ENCODE results near the gene PYY. TPM values are rescaled to one million over a fixed set of nuclear protein-coding genes. Genes with fewer than 3 reads are reported as not detected.

PYY gene
- total RNA-seq, 3 donors from 2014 or later (not counting 1 experiment from before 2014, with no cell fraction given), result not detected

DNA sequence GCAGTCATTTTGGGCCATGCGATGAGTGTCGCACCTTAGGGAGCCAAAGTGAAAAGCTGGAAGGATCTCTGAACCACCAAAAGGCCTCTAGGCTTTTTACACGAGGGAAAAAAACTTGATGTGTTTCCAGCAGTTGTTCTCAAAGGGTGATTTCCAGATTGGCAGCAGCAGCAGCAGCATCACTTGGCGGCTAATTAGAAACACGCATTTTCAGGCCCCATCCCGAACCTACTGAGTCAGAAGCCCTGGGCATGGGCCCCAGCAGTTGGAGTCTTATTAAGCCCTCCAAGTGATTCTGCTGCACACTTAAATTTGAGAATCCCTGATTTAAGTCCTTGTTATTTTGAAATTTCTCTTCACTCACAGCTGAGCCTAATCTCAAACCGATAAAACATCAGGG is 25.3 kb upstream of the PYY start:
- no peaks in the 10 kb centered on the region for H3K36me3 ChIP-seq (ENCODE audit: control insufficient read depth, insufficient read depth, low read length)
- intact Hi-C loops (cut with micrococcal nuclease), result no loop called here
- no peaks in the 10 kb centered on the region for H3K9me3 Mint-ChIP-seq
- H3K4me3 ChIP-seq (ENCODE audit: low read length), result no peak overlapping the region
- TF ChIP-seq, protein P1, sequence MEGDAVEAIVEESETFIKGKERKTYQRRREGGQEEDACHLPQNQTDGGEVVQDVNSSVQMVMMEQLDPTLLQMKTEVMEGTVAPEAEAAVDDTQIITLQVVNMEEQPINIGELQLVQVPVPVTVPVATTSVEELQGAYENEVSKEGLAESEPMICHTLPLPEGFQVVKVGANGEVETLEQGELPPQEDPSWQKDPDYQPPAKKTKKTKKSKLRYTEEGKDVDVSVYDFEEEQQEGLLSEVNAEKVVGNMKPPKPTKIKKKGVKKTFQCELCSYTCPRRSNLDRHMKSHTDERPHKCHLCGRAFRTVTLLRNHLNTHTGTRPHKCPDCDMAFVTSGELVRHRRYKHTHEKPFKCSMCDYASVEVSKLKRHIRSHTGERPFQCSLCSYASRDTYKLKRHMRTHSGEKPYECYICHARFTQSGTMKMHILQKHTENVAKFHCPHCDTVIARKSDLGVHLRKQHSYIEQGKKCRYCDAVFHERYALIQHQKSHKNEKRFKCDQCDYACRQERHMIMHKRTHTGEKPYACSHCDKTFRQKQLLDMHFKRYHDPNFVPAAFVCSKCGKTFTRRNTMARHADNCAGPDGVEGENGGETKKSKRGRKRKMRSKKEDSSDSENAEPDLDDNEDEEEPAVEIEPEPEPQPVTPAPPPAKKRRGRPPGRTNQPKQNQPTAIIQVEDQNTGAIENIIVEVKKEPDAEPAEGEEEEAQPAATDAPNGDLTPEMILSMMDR (IDR thresholded peaks at IDR 0.05), result no peak
- H3K36me3 Mint-ChIP-seq, result no peaks in the 10 kb centered on the region
- peaks cover 13% of the 10 kb centered on the region for H3K27me3 ChIP-seq (ENCODE audit: control insufficient read depth, insufficient read depth, low read length)
- ATAC-seq (no peak), DNase-seq (no peak)
- H3K4me1 Mint-ChIP-seq, result no peaks in the 10 kb centered on the region
- no peak overlapping the region for H3K27ac Mint-ChIP-seq
- H3K27ac ChIP-seq (ENCODE audit: low read length), result no peak overlapping the region
- peaks cover 4% of the 10 kb centered on the region for H3K4me1 ChIP-seq (ENCODE audit: control insufficient read depth, insufficient read depth, low read length)
- 80% methylated on average over 7 of the region's 7 CpGs for WGBS (ENCODE audit: insufficient coverage)
- no peak overlapping the region for H3K4me3 Mint-ChIP-seq
- no peaks in the 10 kb centered on the region for H3K9me3 ChIP-seq (ENCODE audit: control insufficient read depth, insufficient read depth, low read length)
- H3K27me3 Mint-ChIP-seq (ENCODE audit: low read depth in 2 of 2), result peaks cover 29 to 42% of the 10 kb centered on the region in 2 donors

DNA sequence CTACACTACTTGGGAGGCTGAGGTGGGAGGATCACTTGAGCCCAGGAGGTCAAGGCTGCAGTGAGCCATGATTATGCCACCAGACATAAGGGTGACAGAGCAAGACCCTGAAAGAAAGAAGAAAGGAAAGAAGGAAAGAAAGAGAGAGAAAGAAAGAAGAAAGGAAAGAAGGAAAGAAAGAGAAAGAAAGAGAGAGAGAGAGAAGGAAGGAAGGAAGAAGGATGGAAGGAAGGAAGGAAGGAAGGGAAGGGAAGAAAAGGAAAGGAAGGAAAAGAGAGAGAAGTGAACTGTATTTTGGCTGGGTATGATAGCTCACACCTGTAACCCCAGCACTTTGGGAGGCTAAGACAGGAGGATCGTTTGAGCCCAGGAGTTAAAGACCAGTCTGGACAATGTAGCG is 24.3 kb upstream of the PYY start:
- DNase-seq (no peak), ATAC-seq (no peak)
- intact Hi-C loops (cut with micrococcal nuclease), result no loop called here
- Histone ChIP-seq H3K36me3 (ENCODE audit: control insufficient read depth, insufficient read depth, low read length) (no peaks in the 10 kb centered on the region), H3K27me3 (ENCODE audit: control insufficient read depth, insufficient read depth, low read length) (peaks cover 7% of the 10 kb centered on the region), H3K27ac (ENCODE audit: low read length) (no peak overlapping the region), H3K4me1 (ENCODE audit: control insufficient read depth, insufficient read depth, low read length) (no peaks in the 10 kb centered on the region), H3K4me3 (ENCODE audit: low read length) (no peak overlapping the region), H3K9me3 (ENCODE audit: control insufficient read depth, insufficient read depth, low read length) (no peaks in the 10 kb centered on the region)
- Mint-ChIP-seq H3K27me3 (ENCODE audit: low read depth in 2 of 2) (peaks cover 28 to 45% of the 10 kb centered on the region in 2 donors), H3K9me3 (no peaks in the 10 kb centered on the region), H3K36me3 (no peaks in the 10 kb centered on the region), H3K4me1 (no peaks in the 10 kb centered on the region), H3K4me3 (no peak overlapping the region), H3K27ac (no peak overlapping the region)
- TF ChIP-seq, protein P1 (IDR thresholded peaks at IDR 0.05), result no peak
- 79% methylated on average over 2 of the region's 2 CpGs for WGBS (ENCODE audit: insufficient coverage)

DNA sequence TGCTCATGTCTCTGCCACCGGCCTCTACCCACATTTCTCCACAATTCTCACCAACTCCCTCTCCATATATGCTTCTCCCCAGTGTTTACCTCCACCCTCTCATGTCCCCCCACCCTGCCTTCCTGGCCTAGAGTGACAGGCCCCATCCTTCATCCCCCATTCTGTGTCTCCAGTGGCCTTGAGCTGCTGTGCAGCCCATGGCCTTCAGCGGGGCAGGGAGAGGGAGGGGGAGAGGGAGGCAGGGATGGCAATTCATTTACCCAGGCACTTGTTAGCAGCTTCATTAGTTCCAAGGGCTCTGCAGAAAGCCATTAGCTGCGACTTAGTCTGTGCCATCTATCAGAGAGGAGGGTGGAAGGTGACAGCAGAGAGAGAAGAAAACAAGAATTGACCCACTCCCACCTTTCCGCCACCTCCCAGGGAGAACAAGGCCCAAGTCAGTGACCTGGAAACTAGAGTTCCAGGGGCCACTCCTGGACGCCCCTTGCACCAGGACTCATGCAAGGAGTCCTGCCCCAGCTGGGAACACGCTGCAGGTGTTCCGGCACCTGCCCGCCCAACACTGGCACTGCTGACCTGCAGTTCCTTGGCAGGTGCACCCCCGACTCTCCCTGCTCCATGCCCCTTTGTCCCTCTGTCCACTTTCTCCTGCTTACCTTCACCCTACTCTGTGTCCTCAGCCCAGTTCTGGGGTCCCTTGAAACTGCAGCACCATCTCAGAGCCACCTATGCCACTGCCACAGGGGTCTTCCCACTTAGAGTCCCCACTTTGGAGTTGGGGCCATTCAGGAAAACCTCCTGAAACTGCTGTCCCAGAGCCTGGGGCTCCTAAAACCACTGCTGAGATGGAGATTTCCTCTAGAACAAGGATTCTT is 23.5 kb upstream of the PYY start:
- intact Hi-C loops (cut with micrococcal nuclease), result no loop called here
- no peak overlapping the region for H3K27ac Mint-ChIP-seq

More for the DNA sequence above, 23.5 kb upstream of the PYY start:
- H3K4me3 ChIP-seq (ENCODE audit: low read length), result no peak overlapping the region
- peaks cover 21 to 36% of the 10 kb centered on the region in 2 donors for H3K27me3 Mint-ChIP-seq (ENCODE audit: low read depth in 2 of 2)
- no peaks in the 10 kb centered on the region for H3K36me3 ChIP-seq (ENCODE audit: control insufficient read depth, insufficient read depth, low read length)
- ATAC-seq (no peak), DNase-seq (no peak)
- H3K4me3 Mint-ChIP-seq, result no peak overlapping the region
- no peak overlapping the region for H3K27ac ChIP-seq (ENCODE audit: low read length)
- no peaks in the 10 kb centered on the region for H3K36me3 Mint-ChIP-seq
- peaks cover 3% of the 10 kb centered on the region for H3K27me3 ChIP-seq (ENCODE audit: control insufficient read depth, insufficient read depth, low read length)
- no peaks in the 10 kb centered on the region for H3K4me1 Mint-ChIP-seq
- WGBS (ENCODE audit: insufficient coverage), result 83% methylated on average over 9 of the region's 9 CpGs
- H3K4me1 ChIP-seq (ENCODE audit: control insufficient read depth, insufficient read depth, low read length), result no peaks in the 10 kb centered on the region
- TF ChIP-seq, protein P1 (IDR thresholded peaks at IDR 0.05), result no peak
- no peaks in the 10 kb centered on the region for H3K9me3 ChIP-seq (ENCODE audit: control insufficient read depth, insufficient read depth, low read length)
- no peaks in the 10 kb centered on the region for H3K9me3 Mint-ChIP-seq
